ENCODE data around the gene FCRL4. TPM values are rescaled to one million over a fixed set of nuclear protein-coding genes. Genes with fewer than 3 reads are reported as not detected.

FCRL4 gene
- total RNA-seq = not detected

- DNase-seq (ENCODE audit: low spot score) (no peak), ATAC-seq (no peak)
Observed at GRCh38 chr1:157597959-157598667, at the start of gene FCRL4. Gene FCRL4 (minus strand): TSS chr1:157598085. CDS start chr1:157597944, 141 bp downstream.

- no peak for ATAC-seq
- DNase-seq (ENCODE audit: low spot score) = no peak
Observed at GRCh38 chr1:157646144-157646543, 48.3 kb upstream of the FCRL4 start.

GRCh38 chr1:157641177-157641576 lies 43.3 kb upstream of the FCRL4 start:
- ATAC-seq = no peak
- no peak for DNase-seq (ENCODE audit: low spot score)

- ATAC-seq (no peak), DNase-seq (ENCODE audit: low spot score) (no peak)
Observed at GRCh38 chr1:157639800-157640199, 41.9 kb upstream of the FCRL4 start.

GRCh38 chr1:157628773-157629172 lies 30.9 kb upstream of the FCRL4 start:
- ATAC-seq (no peak), DNase-seq (ENCODE audit: low spot score) (no peak)

- ATAC-seq (no peak), DNase-seq (ENCODE audit: low spot score) (no peak)
Observed at GRCh38 chr1:157626099-157626498, 28.2 kb upstream of the FCRL4 start.

- no peak for ATAC-seq
- DNase-seq (ENCODE audit: low spot score) = no peak
Observed at GRCh38 chr1:157624471-157624870, 26.6 kb upstream of the FCRL4 start.

GRCh38 chr1:157622471-157622870 lies 24.6 kb upstream of the FCRL4 start:
- no peak for DNase-seq (ENCODE audit: low spot score)
- no peak for ATAC-seq

- ATAC-seq (no peak), DNase-seq (ENCODE audit: low spot score) (no peak)
Observed at GRCh38 chr1:157618190-157618589, 20.3 kb upstream of the FCRL4 start.

GRCh38 chr1:157600236-157600635 lies 2.4 kb upstream of the FCRL4 start:
- DNase-seq (ENCODE audit: low spot score) = no peak
- ATAC-seq = no peak

- DNase-seq (ENCODE audit: low spot score) (no peak), ATAC-seq (no peak)
Observed at GRCh38 chr1:157596384-157596783, 1.5 kb downstream of the FCRL4 start.

- ATAC-seq (no peak), DNase-seq (ENCODE audit: low spot score) (no peak)
Observed at GRCh38 chr1:157595356-157595755, 2.5 kb downstream of the FCRL4 start.

- ATAC-seq (no peak), DNase-seq (ENCODE audit: low spot score) (no peak)
Observed at GRCh38 chr1:157585984-157586383, 11.9 kb downstream of the FCRL4 start.

- ATAC-seq = no peak
- DNase-seq (ENCODE audit: low spot score) = no peak
Observed at GRCh38 chr1:157584503-157584902, 13.4 kb downstream of the FCRL4 start.

GRCh38 chr1:157580828-157581210 lies 17.1 kb downstream of the FCRL4 start:
- ATAC-seq (no peak), DNase-seq (ENCODE audit: low spot score) (no peak)

- ATAC-seq = peak; percentile 85
Observed at GRCh38 chr1:157580179-157580827, 17.6 kb downstream of the FCRL4 start.

GRCh38 chr1:157577420-157577819 lies 20.5 kb downstream of the FCRL4 start:
- DNase-seq (ENCODE audit: low spot score) = no peak
- no peak for ATAC-seq

More at GRCh38 chr1:157580179-157580827, 17.6 kb downstream of the FCRL4 start:
- no peak for DNase-seq (ENCODE audit: low spot score)

GRCh38 chr1:157575744-157576143 lies 22.1 kb downstream of the FCRL4 start:
- DNase-seq (ENCODE audit: low spot score) (no peak), ATAC-seq (no peak)

GRCh38 chr1:157574836-157575235 lies 23.0 kb downstream of the FCRL4 start:
- ATAC-seq (no peak), DNase-seq (ENCODE audit: low spot score) (no peak)

GRCh38 chr1:157566484-157567300 lies 31.2 kb downstream of the FCRL4 start:
- DNase-seq (ENCODE audit: low spot score) (no peak), ATAC-seq (no peak)

GRCh38 chr1:157562515-157562914 lies 35.4 kb downstream of the FCRL4 start:
- no peak for DNase-seq (ENCODE audit: low spot score)
- ATAC-seq = no peak

- DNase-seq (ENCODE audit: low spot score) = no peak
- ATAC-seq = no peak
Observed at GRCh38 chr1:157558119-157558518, 39.8 kb downstream of the FCRL4 start.

Data from left lobe of liver (tissue), 2 donors.